OCI-LY7 (cell line): ENCODE data around the gene PIK3R6. TPM values are rescaled to one million over a fixed set of nuclear protein-coding genes. Genes with fewer than 3 reads are reported as not detected.

Experiments used
- BruUV-seq: library from RNA; stranded (reverse); fragments of 400-500 nt; replicated peaks from 2 replicates; lab custom pipeline; 2021; lab: Mats Ljungman, UMichigan
- CTCF ChIA-PET: fragments of 300-600 bp; sonication (Branson Sonifier 250); formaldehyde crosslinking; loops from one replicate; lab custom pipeline; 2022; ENCODE audit warnings: antibody characterized with exemption; ENCODE audit not compliant: unreplicated experiment; lab: Charles Lee
- POLR2A ChIA-PET: fragments of 300-600 bp; sonication (Branson Sonifier 250); formaldehyde crosslinking; loops from one replicate; lab custom pipeline; 2022; ENCODE audit warnings: antibody characterized with exemption; lab: Charles Lee
- DNase-seq: peaks from one replicate; pipeline ENCODE4 v3.0.0-alpha.2; 2015; ENCODE audit warnings: low spot score
- H2AFZ ChIP-seq: fragments of 200-600 bp; sonication (generic), shearing (Covaris generic); 2 replicates; pipeline ENCODE4 v1.6.1; 2014; ENCODE audit warnings: mild to moderate bottlenecking, antibody characterized with exemption, low read length, moderate library complexity
- H3K27ac ChIP-seq: fragments of 200-600 bp; sonication (generic); 2 replicates; pipeline ENCODE4 v1.5.1; 2014; ENCODE audit warnings: mixed run types, low read depth, mild to moderate bottlenecking, moderate library complexity, low read length, inconsistent platforms; ENCODE audit not compliant: poor library complexity, severe bottlenecking
- H3K36me3 ChIP-seq: fragments of 200-600 bp; sonication (generic); 2 replicates; pipeline ENCODE4 v1.6.1; 2014; ENCODE audit warnings: mild to moderate bottlenecking, antibody characterized with exemption, low read length, moderate library complexity, mixed read lengths; ENCODE audit not compliant: insufficient read depth
- H3K4me1 ChIP-seq: fragments of 200-600 bp; sonication (generic); 2 replicates; pipeline ENCODE4 v1.5.1; 2014; ENCODE audit warnings: mild to moderate bottlenecking, low read length; ENCODE audit not compliant: insufficient read depth, poor library complexity, severe bottlenecking
- H3K4me2 ChIP-seq: fragments of 200-600 bp; sonication (generic); 2 replicates; pipeline ENCODE4 v1.6.1; 2014; ENCODE audit warnings: mild to moderate bottlenecking, low read length
- H3K4me3 ChIP-seq: fragments of 200-600 bp; sonication (generic); 2 replicates; pipeline ENCODE4 v1.5.1; 2014; ENCODE audit warnings: mild to moderate bottlenecking, low read depth, low read length; ENCODE audit not compliant: poor library complexity, severe bottlenecking
- H3K79me2 ChIP-seq: fragments of 200-600 bp; sonication (generic); 2 replicates; pipeline ENCODE4 v1.6.1; 2016; ENCODE audit warnings: low read depth, mild to moderate bottlenecking, low read length, moderate library complexity, mixed read lengths; ENCODE audit not compliant: insufficient read depth
- H3K9me2 ChIP-seq: fragments of 200-600 bp; sonication (generic); 2 replicates; pipeline ENCODE4 v1.6.1; 2016; ENCODE audit warnings: mild to moderate bottlenecking, low read length, mixed read lengths; ENCODE audit not compliant: insufficient read depth
- H3K9me3 ChIP-seq: fragments of 200-600 bp; sonication (generic); 2 replicates; pipeline ENCODE4 v1.6.1; 2014; ENCODE audit warnings: mild to moderate bottlenecking, mixed run types, low read length, mixed read lengths
- H4K20me1 ChIP-seq: fragments of 200-600 bp; sonication (generic); 2 replicates; pipeline ENCODE4 v1.6.1; 2014; ENCODE audit warnings: mild to moderate bottlenecking, antibody characterized with exemption, low read length, moderate library complexity, mixed read lengths; ENCODE audit not compliant: insufficient read depth
- CTCF ChIP-seq: fragments of 200-600 bp; sonication (generic); conservative IDR thresholded peaks from 2 replicates; pipeline ENCODE4 v1.5.1; 2014; ENCODE audit warnings: mild to moderate bottlenecking, antibody characterized with exemption, low read length, moderate library complexity, mixed read lengths
- EZH2phosphoT487 ChIP-seq: fragments of 200-600 bp; sonication (generic); IDR thresholded peaks from 2 replicates; pipeline ENCODE4 v1.6.1; 2018; ENCODE audit warnings: low read depth, borderline replicate concordance, mild to moderate bottlenecking, mixed run types, antibody characterized with exemption, low read length, moderate library complexity, mixed read lengths
- intact Hi-C: fragments of 100-400 bp; cut with micrococcal nuclease; formaldehyde crosslinking; loops from one replicate; pipeline ENCODE4 v1.10.0; 2022; ENCODE audit not compliant: unreplicated experiment
- total RNA-seq, 2 experiments: library from RNA; depleted of rRNA in 1 of 2; stranded (reverse); fragments of >200 nt in 1 of 2; shearing (Covaris generic) in 1 of 2; gene quantifications; 2 replicates each; pipeline ENCODE4 v1.2.3, GENCODE V29; 2014 to 2022

PIK3R6 gene
- total RNA-seq, 2 experiments from 2014 or later = not detected

DNA sequence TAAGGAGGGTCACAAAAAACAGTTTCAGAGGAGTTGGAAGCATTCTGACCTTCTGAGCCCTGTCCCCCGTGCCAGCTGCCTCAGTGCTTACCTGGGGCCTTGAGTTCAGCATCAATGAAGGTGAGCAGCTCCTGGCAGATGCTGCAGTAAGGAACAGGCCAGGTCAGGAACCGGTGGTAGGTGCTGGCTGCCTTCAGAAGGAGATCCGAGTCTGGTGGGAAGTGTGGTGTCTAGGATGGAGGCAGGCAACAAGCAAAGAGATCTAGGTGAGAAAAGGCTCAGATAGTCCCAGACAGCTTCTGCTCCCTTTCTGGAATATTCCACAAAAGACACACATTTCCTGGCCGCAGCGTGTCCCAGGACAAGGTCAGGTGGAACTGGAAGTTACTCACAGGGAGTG is 37.2 kb upstream of the PIK3R6 start:
- Histone ChIP-seq H2AFZ (no peak overlapping the region), H3K9me2 (no peaks in the 10 kb centered on the region), H3K9me3 (no peaks in the 10 kb centered on the region), H3K4me1 (peaks cover 16% of the 10 kb centered on the region), H3K4me2 (no peak overlapping the region), H3K27ac (no peak overlapping the region), H3K79me2 (no peaks in the 10 kb centered on the region), H3K36me3 (no peaks in the 10 kb centered on the region), H4K20me1 (no peaks in the 10 kb centered on the region), H3K4me3 (no peak overlapping the region)
- intact Hi-C loops = no loop called here
- BruUV-seq = no TSS peak
- ChIA-PET CTCF (no interaction called here), POLR2A (no interaction called here)
- DNase-seq = no peak
- TF ChIP-seq EZH2phosphoT487 = no peak
- no peak for TF ChIP-seq CTCF

GRCh38 chr17:8904201-8904600 is 36.7 kb upstream of the PIK3R6 start:
- CTCF ChIA-PET = no interaction called here

More at GRCh38 chr17:8904201-8904600, 36.7 kb upstream of the PIK3R6 start:
- Histone ChIP-seq H3K9me2 (no peaks in the 10 kb centered on the region), H3K27ac (no peak overlapping the region), H3K36me3 (no peaks in the 10 kb centered on the region), H4K20me1 (no peaks in the 10 kb centered on the region), H3K4me1 (peaks cover 21% of the 10 kb centered on the region), H3K9me3 (no peaks in the 10 kb centered on the region), H3K4me2 (no peak overlapping the region), H3K4me3 (no peak overlapping the region), H2AFZ (no peak overlapping the region), H3K79me2 (no peaks in the 10 kb centered on the region)
- intact Hi-C loops = no loop called here
- BruUV-seq = no TSS peak
- POLR2A ChIA-PET = no interaction called here
- DNase-seq = no peak
- TF ChIP-seq CTCF (no peak), EZH2phosphoT487 (no peak)
